ENCODE measurements around the gene CEP70. TPM values are rescaled to one million over a fixed set of nuclear protein-coding genes. Genes with fewer than 3 reads are reported as not detected.
A peak's percentile ranks its signal among the peaks of the same experiment; 100 is the strongest.

The CEP70 gene
- total RNA-seq, 1 experiment from 2014 or later, result 64.5 TPM

DNA sequence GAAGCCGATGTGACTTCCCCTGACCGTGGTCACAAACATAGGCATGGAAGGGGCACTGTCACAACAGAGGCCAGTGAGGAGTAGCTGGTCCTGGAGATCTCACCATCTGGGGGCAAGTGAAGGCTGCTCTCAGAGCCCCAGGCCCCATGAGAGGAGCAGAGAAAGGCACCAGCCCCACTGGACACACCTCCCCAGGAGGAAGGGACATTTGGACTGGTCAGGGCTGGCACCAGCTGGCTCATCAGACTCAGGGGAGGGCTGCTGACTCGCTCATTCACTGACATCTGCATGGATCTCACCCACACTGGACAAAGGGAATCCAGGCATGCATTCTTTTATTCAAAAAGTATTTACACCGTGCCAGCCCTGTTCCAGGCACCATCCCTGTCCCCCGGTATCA is 132.8 kb downstream of the CEP70 start:
- no peak overlapping the region for H3K4me3 ChIP-seq (ENCODE audit: low read depth in 2 of 2, low read length in 2 of 2)
- in situ Hi-C loops (cut with HindIII; ENCODE audit: low pct_unique_long_range_greater_than_20kb, low sequenced_read_pairs), result no loop called here
- no peaks in the 10 kb centered on the region for H3K27me3 ChIP-seq (ENCODE audit: control insufficient read depth, insufficient read depth, low read length)
- ATAC-seq (0 out of 2 replicates have a peak, but pooled peaks have one; percentile 15), DNase-seq (ENCODE audit: low read depth, low spot score) (no peak)
- intact Hi-C loops (cut with micrococcal nuclease; ENCODE audit: unreplicated experiment), result no loop called here
- TF ChIP-seq POLR2AphosphoS5 (IDR thresholded peaks at IDR 0.05; ENCODE audit: low read depth, low read length) (no peak), REST (IDR thresholded peaks at IDR 0.05; ENCODE audit: insufficient read depth in 1 of 2, low read depth in 2 of 2, low read length in 1 of 2) (no peak), CTCF (IDR thresholded peaks at IDR 0.05) (no peak), SIN3A (IDR thresholded peaks at IDR 0.05; ENCODE audit: borderline replicate concordance, insufficient read depth, low read depth, low read length) (no peak), TCF7L2 (IDR thresholded peaks at IDR 0.05; ENCODE audit: low read depth, low read length) (no peak)
- no peak overlapping the region for H3K27ac ChIP-seq (ENCODE audit: low read length)
- H3K4me1 ChIP-seq (ENCODE audit: control insufficient read depth, insufficient read depth, low read length), result no peaks in the 10 kb centered on the region
- no peaks in the 10 kb centered on the region for H3K9me3 ChIP-seq (ENCODE audit: control insufficient read depth, insufficient read depth, low read depth, low read length)
- no peaks in the 10 kb centered on the region for H3K36me3 ChIP-seq (ENCODE audit: control insufficient read depth, insufficient read depth, low read length)
- ChIA-PET CTCF (interaction anchor here (0.8 kb wide), 1 partner anchor 454 kb away, joined by 4 read pairs; no protein-coding TSS in a partner anchor), POLR2A (interaction anchor here (0.6 to 0.7 kb wide), 2 partner anchors 10 to 21 kb away, joined by 3 read pairs; no protein-coding TSS in a partner anchor)
- no TSS peak for BruUV-seq (replicated peaks)

- no peaks in the 10 kb centered on the region for H3K9me3 ChIP-seq (ENCODE audit: control insufficient read depth, insufficient read depth, low read depth, low read length)
- no peaks in the 10 kb centered on the region for H3K4me1 ChIP-seq (ENCODE audit: control insufficient read depth, insufficient read depth, low read length)
- ChIA-PET CTCF (interaction anchor here (1.3 kb wide), 1 partner anchor 463 kb away, joined by 4 read pairs; no protein-coding TSS in a partner anchor), POLR2A (interaction anchor here (0.6 to 0.7 kb wide), 2 partner anchors 10 to 22 kb away, joined by 3 read pairs; no protein-coding TSS in a partner anchor)
- TF ChIP-seq TCF7L2 (IDR thresholded peaks at IDR 0.05; ENCODE audit: low read depth, low read length) (no peak), CTCF (IDR thresholded peaks at IDR 0.05) (no peak)
- intact Hi-C loops (cut with micrococcal nuclease; ENCODE audit: unreplicated experiment) (no loop called here), in situ Hi-C loops (cut with HindIII; ENCODE audit: low pct_unique_long_range_greater_than_20kb, low sequenced_read_pairs) (no loop called here)
- no peak overlapping the region for H3K27ac ChIP-seq (ENCODE audit: low read length)
- no peaks in the 10 kb centered on the region for H3K36me3 ChIP-seq (ENCODE audit: control insufficient read depth, insufficient read depth, low read length)
- no TSS peak for BruUV-seq (replicated peaks)
- H3K27me3 ChIP-seq (ENCODE audit: control insufficient read depth, insufficient read depth, low read length), result no peaks in the 10 kb centered on the region
- no peak overlapping the region for H3K4me3 ChIP-seq (ENCODE audit: low read depth in 2 of 2, low read length in 2 of 2)
- ATAC-seq (no peak), DNase-seq (ENCODE audit: low read depth, low spot score) (no peak)
Observed at GRCh38 chr3:138460536-138461205, 133.4 kb downstream of the CEP70 start.
